D721Med (cell line): ENCODE results near the gene CLTB.

Experiments used
- DNase-seq: peaks from one replicate; pipeline ENCODE4 v3.0.0; 2011; ENCODE audit warnings: low spot score; ENCODE audit not compliant: insufficient read length
- FAIRE-seq: peaks from 2 replicates; lab custom pipeline; 2011; peaks lifted over from hg19 to GRCh38; lab: Jason Lieb, UNC
- TF ChIP-seq, protein P1 (sequence below): IDR thresholded peaks from 2 replicates; pipeline ENCODE4 v1.5.1; 2012; ENCODE audit warnings: mild to moderate bottlenecking, control low read depth; ENCODE audit not compliant: insufficient read depth; ENCODE audit errors: missing control alignments

CLTB gene

DNA sequence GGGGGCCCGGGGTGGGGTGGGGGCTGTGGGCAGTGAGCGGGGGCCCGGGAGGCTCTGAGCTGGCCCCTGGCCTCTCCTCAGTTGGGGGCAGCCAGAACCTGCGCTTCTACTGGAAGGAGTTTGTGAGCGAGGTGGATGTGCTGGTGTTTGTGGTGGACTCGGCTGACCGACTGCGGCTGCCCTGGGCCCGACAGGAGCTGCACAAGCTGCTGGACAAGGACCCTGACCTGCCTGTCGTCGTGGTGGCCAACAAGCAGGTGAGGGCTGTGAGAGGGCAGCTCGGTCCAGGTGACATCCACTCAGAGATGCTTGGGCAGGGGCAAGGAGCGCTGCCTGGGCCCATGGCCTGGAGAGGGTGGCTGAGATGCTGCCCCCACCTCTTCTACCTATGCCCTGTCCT, 47.6 kb downstream of the CLTB start:
- FAIRE-seq = no peak
- DNase-seq = no peak
- TF ChIP-seq, protein P1, sequence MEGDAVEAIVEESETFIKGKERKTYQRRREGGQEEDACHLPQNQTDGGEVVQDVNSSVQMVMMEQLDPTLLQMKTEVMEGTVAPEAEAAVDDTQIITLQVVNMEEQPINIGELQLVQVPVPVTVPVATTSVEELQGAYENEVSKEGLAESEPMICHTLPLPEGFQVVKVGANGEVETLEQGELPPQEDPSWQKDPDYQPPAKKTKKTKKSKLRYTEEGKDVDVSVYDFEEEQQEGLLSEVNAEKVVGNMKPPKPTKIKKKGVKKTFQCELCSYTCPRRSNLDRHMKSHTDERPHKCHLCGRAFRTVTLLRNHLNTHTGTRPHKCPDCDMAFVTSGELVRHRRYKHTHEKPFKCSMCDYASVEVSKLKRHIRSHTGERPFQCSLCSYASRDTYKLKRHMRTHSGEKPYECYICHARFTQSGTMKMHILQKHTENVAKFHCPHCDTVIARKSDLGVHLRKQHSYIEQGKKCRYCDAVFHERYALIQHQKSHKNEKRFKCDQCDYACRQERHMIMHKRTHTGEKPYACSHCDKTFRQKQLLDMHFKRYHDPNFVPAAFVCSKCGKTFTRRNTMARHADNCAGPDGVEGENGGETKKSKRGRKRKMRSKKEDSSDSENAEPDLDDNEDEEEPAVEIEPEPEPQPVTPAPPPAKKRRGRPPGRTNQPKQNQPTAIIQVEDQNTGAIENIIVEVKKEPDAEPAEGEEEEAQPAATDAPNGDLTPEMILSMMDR = no peak

DNA sequence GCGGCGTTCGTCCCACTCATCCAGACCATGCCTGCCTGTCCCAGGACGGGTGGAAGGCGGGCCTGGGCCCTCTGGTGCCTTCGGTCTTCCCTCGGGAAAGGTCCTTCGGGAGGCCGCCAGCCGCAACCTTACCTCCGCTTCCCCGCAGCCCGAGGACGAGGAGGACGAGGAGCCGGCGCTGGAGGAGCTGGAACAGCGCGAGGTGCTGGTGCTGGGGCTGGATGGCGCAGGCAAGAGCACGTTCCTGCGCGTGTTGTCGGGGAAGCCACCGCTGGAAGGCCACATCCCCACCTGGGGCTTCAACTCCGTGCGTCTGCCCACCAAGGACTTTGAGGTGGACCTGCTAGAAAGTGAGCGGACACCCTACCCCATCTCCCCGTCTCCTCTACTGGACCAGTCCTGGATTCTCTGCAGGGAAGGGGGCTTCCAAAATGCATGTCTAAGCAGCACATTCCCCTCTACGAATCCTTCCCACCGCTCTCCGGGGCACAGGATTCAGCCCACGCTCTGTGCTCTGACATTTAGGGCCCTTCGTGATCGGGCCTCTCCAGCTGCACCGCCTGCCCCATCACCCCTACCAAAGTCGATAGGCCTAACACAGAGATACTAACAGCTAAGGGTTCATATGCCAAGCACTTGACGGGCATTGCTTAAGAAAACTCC, 50.0 kb downstream of the CLTB start:
- FAIRE-seq (no peak), DNase-seq (no peak)

DNA sequence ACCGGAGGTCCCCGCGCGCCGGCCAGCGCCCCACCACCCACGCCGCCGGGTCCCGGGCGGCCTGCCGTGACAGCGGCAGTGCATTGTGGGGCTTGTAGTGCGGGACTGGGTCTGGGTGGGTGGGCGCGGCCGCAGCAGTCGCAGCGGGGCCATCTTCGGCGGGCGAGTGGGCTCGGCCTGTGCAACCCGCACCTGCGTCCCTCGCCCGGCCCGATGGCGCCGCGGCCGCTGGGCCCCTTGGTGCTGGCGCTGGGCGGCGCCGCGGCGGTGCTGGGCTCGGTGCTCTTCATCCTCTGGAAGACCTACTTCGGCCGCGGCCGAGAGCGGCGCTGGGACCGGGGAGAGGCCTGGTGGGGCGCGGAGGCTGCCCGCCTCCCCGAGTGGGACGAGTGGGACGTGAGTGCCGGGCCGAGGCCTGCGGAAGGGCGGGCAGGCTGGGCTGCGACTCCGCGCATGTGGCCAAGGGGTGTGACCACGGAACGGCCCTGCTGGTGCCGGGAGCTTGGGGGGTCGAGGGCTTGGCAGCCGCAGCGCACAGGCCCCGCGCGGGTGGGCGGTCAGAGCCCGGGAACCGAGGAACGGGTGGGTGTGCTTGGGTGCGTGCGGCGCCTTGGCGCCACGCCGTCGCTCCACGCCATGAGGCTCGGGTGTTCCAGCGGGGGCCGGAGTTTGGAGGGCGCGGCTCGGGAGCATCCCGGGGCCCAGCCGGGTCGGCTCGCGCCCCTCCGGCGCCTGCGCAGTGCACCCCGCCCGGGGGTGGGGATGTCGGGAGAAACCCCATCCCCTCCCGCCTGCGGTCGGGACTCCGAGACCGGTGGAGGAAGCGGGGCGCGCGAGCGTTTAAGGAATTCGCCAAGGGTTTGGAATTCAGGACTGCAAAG, 50.7 kb downstream of the CLTB start, which contains the start of gene ARL10:
TSS of gene ARL10 (plus strand) at position 137 of the 881 bp plus-strand sequence. CDS start at position 214, 77 bp downstream.
- no peak for DNase-seq
- no peak for FAIRE-seq
- TF ChIP-seq, protein P1 = no peak

More for the DNA sequence above, 50.0 kb downstream of the CLTB start:
- TF ChIP-seq, protein P1 = no peak

DNA sequence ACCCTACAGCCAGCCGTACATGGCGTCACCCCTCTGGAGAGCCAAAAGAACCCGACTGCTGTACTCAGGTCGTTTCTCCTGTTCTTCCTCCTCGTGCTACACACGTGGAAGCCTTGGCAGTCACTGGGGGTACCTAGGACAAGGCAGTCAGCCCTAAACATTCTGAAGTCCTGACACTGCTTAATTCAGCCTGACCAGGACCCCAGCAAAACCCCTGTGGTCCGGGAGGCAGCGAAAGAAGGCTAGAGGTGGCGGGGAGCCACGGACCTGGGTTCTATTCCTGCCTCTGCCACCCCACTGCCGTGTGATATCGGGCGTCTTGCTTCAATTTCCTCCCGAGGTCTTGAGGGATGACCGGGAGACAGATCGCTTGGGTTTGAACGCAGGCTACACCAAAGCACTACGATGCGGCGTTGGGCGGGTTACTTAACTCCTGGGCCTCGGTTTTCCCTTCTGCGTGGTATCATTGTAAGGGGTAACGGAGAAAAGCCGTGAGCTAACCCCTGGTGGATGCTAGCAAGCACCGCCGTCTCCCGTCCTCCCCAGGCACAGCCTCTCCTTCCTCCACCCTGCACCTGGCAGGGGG, 51.5 kb downstream of the CLTB start:
- DNase-seq (no peak), FAIRE-seq (no peak)
- TF ChIP-seq, protein P1 = no peak

DNA sequence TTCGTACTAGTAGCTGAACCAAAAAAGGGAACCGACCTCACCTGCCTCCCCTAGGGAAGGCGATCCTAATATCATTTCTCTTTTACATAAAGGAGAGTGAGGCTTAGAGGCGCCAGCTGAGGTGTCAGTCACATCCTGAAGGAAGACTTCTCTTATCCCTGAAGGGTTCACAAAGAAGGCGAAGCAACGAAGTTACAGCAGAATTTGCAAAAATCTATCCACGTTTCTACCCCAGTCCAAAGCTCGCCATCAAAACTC, 54.2 kb downstream of the CLTB start:
- no peak for DNase-seq
- TF ChIP-seq, protein P1 = no peak
- no peak for FAIRE-seq

DNA sequence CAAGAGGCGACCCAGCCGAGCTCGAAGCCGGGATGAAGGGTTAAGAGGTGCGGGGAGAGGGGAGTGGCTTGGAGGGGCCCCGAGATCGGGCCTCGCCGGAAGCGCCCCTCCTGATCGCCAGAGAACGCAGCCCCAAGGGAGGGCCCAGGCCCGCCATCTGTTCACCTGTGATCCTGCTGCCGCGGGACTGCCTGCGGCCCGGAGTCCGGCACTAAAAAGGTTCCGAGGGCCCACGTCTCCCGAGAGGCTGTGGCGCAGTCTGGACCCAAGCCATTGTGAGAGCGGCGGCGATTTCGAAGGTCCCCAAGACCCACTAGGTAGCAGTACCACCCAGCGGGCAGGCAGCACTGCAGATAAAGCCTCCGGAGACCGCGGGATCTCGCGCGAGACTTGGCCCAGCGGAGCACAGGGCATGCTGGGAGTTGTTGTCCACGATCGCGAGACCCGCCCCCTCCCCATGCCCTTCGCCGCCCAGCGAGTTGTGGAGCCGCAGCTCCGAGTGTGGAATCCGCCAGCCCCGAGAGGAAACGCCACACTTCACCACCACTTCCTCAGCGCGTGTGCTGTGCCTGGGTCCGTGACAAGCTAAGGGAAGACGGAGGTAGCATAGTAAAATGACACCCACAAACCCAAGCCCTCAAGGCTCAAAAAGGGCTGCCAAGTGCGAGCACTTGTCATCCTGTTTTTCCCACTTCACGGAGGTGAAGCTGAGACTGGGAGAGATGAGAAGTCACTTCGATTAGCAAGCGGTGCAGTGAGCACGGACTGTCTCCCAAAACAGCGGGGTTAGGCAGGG, 54.7 kb downstream of the CLTB start, which contains the start of gene KIAA1191:
TSS of gene KIAA1191 (minus strand) at position 328 of the 796 bp plus-strand sequence. CDS start 2,256 bp downstream, outside the sequence.
- TF ChIP-seq, protein P1 = peak; percentile 22
- DNase-seq (peak; percentile 70), FAIRE-seq (no peak)
